Astrocyte of the cerebellum (primary cell): ENCODE measurements around the gene LNX2.
A peak's percentile ranks its signal among the peaks of the same experiment; 100 is the strongest.

Experiments used
- DNase-seq: peaks from one replicate; pipeline ENCODE4 v3.0.0-alpha.2; 2011; ENCODE audit warnings: low read depth
- H3K4me3 ChIP-seq: 2 replicates; pipeline ENCODE4 v1.5.1; 2011; ENCODE audit warnings: mild to moderate bottlenecking, low read depth, low read length, moderate library complexity
- in situ Hi-C: cut with HindIII; loops from 2 replicates; pipeline ENCODE4 v1.10.0; 2017; ENCODE audit warnings: low sequenced_read_pairs
- TF ChIP-seq, protein P1 (sequence below): IDR thresholded peaks from 2 replicates; pipeline ENCODE4 v1.5.1; 2012; ENCODE audit warnings: low read length, low read depth, moderate library complexity, mild to moderate bottlenecking; ENCODE audit errors: missing control alignments

Gene LNX2

DNA sequence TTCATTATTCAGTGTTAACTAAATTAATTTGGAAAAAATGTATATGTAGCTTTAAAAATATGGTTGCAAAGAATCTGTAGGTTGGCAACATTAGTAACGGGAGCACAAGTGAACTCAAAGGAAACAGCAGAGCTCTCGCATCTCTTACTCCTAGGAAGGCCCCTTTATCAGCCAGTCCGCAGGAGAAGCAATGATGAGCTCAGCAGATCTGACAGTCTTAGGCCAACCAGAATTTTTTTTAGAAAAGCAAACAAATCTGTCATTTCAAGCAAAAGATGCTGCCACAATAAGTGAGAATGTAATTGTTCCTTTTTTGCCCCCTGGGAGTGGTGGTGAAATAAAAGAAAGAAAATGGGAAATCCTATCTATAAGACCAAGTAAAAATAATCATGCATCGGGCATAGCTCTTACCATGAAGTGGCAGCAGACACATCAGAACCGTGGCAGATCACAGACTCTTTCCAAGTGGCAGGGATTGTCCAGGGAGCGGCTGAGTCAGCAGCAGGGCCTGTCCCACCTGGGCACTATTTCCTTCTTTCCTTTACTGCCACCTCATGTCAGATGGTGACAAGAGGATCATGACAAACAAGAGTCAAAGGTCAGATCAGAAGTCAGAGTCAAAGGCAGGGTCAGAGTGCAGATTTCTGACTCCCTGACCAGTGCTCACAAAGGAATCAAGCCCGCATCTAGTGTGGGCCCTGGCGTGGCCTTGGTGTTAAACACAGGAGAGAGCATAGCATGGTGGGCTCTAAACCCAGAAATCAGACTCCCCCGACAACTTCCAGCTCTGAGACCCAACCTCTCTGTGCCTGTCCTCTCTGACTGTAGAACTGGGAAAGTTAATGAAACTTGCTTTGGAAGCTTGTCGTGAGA, 86.0 kb downstream of the LNX2 start:
- TF ChIP-seq, protein P1, sequence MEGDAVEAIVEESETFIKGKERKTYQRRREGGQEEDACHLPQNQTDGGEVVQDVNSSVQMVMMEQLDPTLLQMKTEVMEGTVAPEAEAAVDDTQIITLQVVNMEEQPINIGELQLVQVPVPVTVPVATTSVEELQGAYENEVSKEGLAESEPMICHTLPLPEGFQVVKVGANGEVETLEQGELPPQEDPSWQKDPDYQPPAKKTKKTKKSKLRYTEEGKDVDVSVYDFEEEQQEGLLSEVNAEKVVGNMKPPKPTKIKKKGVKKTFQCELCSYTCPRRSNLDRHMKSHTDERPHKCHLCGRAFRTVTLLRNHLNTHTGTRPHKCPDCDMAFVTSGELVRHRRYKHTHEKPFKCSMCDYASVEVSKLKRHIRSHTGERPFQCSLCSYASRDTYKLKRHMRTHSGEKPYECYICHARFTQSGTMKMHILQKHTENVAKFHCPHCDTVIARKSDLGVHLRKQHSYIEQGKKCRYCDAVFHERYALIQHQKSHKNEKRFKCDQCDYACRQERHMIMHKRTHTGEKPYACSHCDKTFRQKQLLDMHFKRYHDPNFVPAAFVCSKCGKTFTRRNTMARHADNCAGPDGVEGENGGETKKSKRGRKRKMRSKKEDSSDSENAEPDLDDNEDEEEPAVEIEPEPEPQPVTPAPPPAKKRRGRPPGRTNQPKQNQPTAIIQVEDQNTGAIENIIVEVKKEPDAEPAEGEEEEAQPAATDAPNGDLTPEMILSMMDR: no peak
- H3K4me3 ChIP-seq: no peak overlapping the region
- in situ Hi-C loops: no loop called here
- no peak for DNase-seq

DNA sequence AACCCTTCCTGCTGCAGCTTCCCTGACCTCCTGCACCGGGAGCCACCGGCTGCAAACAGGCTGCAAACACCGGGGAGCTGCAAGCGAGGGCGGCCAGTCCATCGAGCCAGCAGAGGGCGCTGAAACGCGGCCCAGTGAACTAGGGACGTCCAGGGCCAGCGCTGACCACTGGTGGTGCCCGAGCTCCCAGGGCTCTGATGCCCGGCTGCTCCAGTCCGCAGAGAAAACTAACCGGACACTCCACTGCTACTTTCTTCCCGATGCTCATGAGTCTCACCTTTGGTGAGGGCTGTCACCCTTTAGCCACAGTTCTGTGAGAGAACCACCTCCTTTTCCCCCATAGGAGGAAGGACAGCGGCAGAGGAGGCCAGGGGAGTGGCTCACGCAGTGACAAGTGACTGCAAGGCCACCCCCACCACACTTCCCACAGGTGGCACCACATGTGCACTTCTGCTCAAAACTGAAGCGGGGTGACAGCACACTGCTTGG, 87.1 kb downstream of the LNX2 start:
- H3K4me3 ChIP-seq: no peak overlapping the region
- TF ChIP-seq, protein P1: peak; percentile 97
- peak; percentile 46 for DNase-seq
- in situ Hi-C loops: no loop called here

DNA sequence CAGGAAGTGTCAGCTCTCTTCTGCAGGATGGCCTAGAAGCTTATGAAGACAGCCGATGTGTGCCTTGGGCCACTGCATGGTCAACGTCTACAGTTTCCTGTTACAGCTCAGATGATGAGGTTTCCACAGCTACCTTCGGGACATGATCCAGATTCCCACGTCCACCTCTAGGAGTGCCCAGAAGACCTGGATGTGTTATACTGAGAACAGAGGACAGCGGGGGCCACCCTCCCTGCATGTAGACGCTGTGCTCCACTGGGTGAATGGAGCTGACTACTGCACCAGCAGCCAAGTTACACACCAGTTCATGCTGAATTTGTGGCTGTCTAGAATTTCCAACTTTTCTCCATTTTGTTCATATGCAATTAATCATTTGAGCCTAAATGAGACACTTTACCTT, 91.4 kb downstream of the LNX2 start:
- DNase-seq: no peak
- in situ Hi-C loops: no loop called here
- TF ChIP-seq, protein P1: no peak
- no peak overlapping the region for H3K4me3 ChIP-seq

DNA sequence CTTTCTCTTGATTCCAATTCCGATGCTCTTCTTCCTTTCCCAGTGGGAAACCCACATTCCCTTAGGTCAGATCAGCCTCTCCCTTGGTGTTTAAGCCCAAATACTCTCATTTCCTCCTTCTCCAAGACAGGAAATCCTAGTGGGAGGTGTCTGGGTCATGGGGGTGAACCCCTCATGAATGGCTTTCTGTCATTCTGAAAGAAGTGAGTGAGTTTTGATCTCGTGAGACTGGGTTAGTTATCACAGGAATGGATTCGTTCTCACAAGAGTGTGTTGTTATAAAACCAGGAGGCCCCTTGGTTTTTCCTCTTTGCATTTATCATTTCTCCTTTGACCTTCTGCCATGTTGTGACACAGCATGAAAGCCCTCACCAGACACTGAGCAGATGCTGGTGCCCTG, 93.8 kb downstream of the LNX2 start:
- TF ChIP-seq, protein P1: no peak

DNA sequence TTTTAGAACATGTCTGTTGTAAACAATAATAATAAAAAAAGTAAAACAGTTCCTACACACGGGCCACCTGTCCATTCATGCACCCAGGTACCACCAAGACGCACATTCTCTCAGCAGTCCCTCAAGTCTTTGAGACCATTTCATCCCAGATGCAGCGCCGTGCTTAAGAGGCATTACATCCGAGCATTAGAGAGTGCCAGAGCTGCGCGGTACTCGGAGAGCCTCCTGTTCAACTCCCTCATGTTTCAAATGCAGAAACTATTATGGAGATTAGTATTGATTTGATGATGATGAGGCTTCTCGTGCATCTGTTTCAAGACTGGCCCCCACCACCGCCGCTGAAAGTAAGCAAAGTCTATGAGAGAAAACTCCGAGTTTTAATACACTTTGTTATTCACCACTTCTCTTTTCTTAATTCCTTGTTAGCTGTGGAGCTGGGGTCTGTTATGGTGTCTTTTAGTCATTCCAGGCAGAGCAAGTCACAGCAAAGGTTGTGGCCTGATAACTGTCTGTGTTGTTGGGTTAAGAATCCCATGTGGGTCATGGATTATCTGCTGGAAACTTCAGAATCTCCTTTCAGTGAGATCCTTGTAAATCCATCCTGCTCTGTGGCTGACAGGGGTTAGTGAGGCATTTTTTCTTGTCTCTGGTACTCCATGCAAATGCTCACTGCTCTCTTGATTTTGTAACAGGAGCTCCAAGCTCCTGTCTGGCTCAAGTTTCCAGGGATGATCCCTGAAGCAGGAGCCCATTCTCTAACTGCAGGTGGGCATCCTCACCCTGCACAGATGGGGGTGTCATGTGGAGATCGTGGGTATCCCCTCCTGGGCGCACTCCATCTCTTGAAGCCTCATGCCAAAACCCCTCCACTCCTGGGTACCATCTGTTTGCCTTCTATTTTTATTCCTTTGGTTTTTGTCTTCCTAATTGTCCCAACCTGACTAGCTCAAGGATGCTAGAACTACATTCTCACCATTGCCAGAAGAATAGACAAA, 95.1 kb downstream of the LNX2 start:
- no peak overlapping the region for H3K4me3 ChIP-seq
- no peak for DNase-seq
- in situ Hi-C loops: no loop called here
- TF ChIP-seq, protein P1: no peak

More for the DNA sequence above, 93.8 kb downstream of the LNX2 start:
- in situ Hi-C loops: no loop called here
- DNase-seq: no peak
- H3K4me3 ChIP-seq: no peak overlapping the region

DNA sequence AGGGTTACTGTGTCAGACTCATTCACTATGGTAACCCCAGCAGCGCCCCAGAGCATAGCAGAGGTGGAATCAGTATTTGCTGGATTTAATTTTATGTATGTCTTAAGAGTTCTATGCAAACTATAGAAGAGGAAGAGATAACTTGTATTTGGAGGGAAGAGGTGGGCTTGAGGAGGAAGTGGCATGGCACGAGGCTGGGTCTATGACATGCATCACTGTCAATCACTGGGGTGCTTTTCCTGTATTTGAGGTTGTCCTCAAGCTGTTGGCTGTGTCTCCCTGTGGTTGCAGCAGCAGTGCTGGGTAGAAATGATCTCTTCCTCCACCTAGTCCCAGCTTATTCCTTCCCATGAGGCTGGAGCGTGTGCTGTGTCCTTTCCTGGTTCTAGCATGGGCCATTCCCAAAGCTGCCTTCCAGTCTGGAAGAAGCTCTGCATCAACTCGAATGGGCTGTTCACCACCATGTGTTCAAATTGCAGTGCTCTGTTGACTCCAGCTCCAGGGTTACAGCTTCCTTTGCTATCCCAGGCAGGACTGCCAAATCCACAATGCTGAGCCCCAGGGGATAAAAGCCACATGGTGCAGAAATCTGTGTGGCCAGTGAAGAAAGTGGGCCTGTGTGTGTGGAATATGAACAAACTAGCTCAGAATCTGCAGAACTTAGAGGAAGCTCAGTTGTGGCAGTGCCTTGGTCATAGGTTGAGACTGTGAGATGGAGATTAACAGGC, 96.8 kb downstream of the LNX2 start:
- TF ChIP-seq, protein P1: no peak
- H3K4me3 ChIP-seq: no peak overlapping the region
- DNase-seq: no peak
- in situ Hi-C loops: no loop called here
